Activated CD4-positive, alpha-beta T cell treated with anti-CD3 and anti-CD28 coated beads, Interleukin-10, Interleukin-2, amounts not matched to agents 100 ng/mL and 50 ng/mL, durations not matched to agents 16 hours and 8 hours (primary cell): ENCODE measurements around the gene NAT8L.

ENCODE experiments used
- DNase-seq: peaks from one replicate; pipeline ENCODE4 v3.0.0-alpha.2; 2020

Gene NAT8L

GRCh38 chr4:2096073-2096609, 37.0 kb downstream of the NAT8L start:
- DNase-seq = no peak

GRCh38 chr4:2101346-2102044, 42.4 kb downstream of the NAT8L start:
- DNase-seq = no peak

- no peak for DNase-seq
These were observed 43.1 kb downstream of the NAT8L start for GRCh38 chr4:2102045-2102883.

GRCh38 chr4:2103127-2103842, 44.2 kb downstream of the NAT8L start:
- no peak for DNase-seq

- no peak for DNase-seq
These were observed 44.9 kb downstream of the NAT8L start for GRCh38 chr4:2103843-2104547.

- DNase-seq = no peak
These were observed 45.6 kb downstream of the NAT8L start for GRCh38 chr4:2104556-2105345.

- no peak for DNase-seq
These were observed 46.4 kb downstream of the NAT8L start for GRCh38 chr4:2105559-2105958.

- DNase-seq = no peak
These were observed 57.7 kb downstream of the NAT8L start for GRCh38 chr4:2116687-2117400.
